Activated CD8-positive, alpha-beta memory T cell treated with anti-CD3 and anti-CD28 coated beads, Interleukin-2, amount 50 U/mL, for 1 hour (primary cell): ENCODE results near the gene HADHB.

Experiments
- DNase-seq: peaks from one replicate; pipeline ENCODE4 v3.0.0-alpha.2; 2020; ENCODE audit errors: extremely low read depth

Gene HADHB

GRCh38 chr2:26244309-26245230 lies at the start of gene HADHB, which contains the start of gene HADHA:
HADHB (plus strand) TSS chr2:26244939; CDS start chr2:26254255, 9,316 bp downstream.
HADHA (minus strand) TSS chr2:26244632; CDS start chr2:26244596, 36 bp downstream.
- DNase-seq: peak; percentile 59

- DNase-seq: no peak
Observed at GRCh38 chr2:26195040-26195984, 49.4 kb upstream of the HADHB start.

- DNase-seq: no peak
Observed at GRCh38 chr2:26196683-26197418, 47.9 kb upstream of the HADHB start.

GRCh38 chr2:26197516-26197915 lies 47.2 kb upstream of the HADHB start:
- DNase-seq: no peak

GRCh38 chr2:26202981-26203490 lies 41.7 kb upstream of the HADHB start:
- DNase-seq: no peak

GRCh38 chr2:26203906-26204305 lies 40.8 kb upstream of the HADHB start:
- no peak for DNase-seq

- no peak for DNase-seq
Observed at GRCh38 chr2:26212011-26212410, 32.7 kb upstream of the HADHB start.

GRCh38 chr2:26214759-26215158 lies 30.0 kb upstream of the HADHB start:
- DNase-seq: no peak

- DNase-seq: no peak
Observed at GRCh38 chr2:26215833-26216232, 28.9 kb upstream of the HADHB start.

- DNase-seq: no peak
Observed at GRCh38 chr2:26216587-26216986, 28.2 kb upstream of the HADHB start.

GRCh38 chr2:26217720-26218119 lies 27.0 kb upstream of the HADHB start:
- DNase-seq: no peak

GRCh38 chr2:26223018-26223417 lies 21.7 kb upstream of the HADHB start:
- DNase-seq: no peak

GRCh38 chr2:26224095-26224494 lies 20.6 kb upstream of the HADHB start:
- DNase-seq: no peak

- DNase-seq: no peak
Observed at GRCh38 chr2:26229595-26229994, 15.1 kb upstream of the HADHB start.

GRCh38 chr2:26230806-26231205 lies 13.9 kb upstream of the HADHB start:
- no peak for DNase-seq

- no peak for DNase-seq
Observed at GRCh38 chr2:26235089-26235488, 9.7 kb upstream of the HADHB start.

- DNase-seq: no peak
Observed at GRCh38 chr2:26237868-26238267, 6.9 kb upstream of the HADHB start.

- DNase-seq: no peak
Observed at GRCh38 chr2:26238311-26238958, 6.3 kb upstream of the HADHB start.

GRCh38 chr2:26241928-26242436 lies 2.8 kb upstream of the HADHB start:
- DNase-seq: no peak

GRCh38 chr2:26243470-26244308 lies 1.1 kb upstream of the HADHB start:
- DNase-seq: no peak
